Hepatocyte (in vitro differentiated cells): Measurements from ENCODE around the gene TRPC4AP. TPM values are rescaled to one million over a fixed set of nuclear protein-coding genes. Genes with fewer than 3 reads are reported as not detected.

Experiments
- DNase-seq: peaks from one replicate; pipeline ENCODE4 v3.0.0-alpha.2; 2016; ENCODE audit warnings: low spot score
- H2AFZ ChIP-seq: fragments of 200-600 bp; sonication (generic); 2 replicates; pipeline ENCODE4 v1.6.0; 2016; ENCODE audit warnings: antibody characterized with exemption, mild to moderate bottlenecking
- H3K27ac ChIP-seq: fragments of 200-600 bp; sonication (generic); 2 replicates; pipeline ENCODE4 v1.5.1; 2016; ENCODE audit warnings: mild to moderate bottlenecking
- H3K27me3 ChIP-seq: fragments of 200-600 bp; sonication (generic); 2 replicates; pipeline ENCODE4 v1.6.1; 2016
- H3K36me3 ChIP-seq: fragments of 200-600 bp; sonication (generic); replicated peaks from 2 replicates; pipeline ENCODE4 v1.5.1; 2016; ENCODE audit warnings: low read depth; ENCODE audit not compliant: insufficient read depth
- H3K4me1 ChIP-seq: fragments of 200-600 bp; sonication (generic); 2 replicates; pipeline ENCODE4 v1.5.1; 2016; ENCODE audit warnings: mild to moderate bottlenecking, moderate library complexity; ENCODE audit not compliant: insufficient read depth
- H3K4me2 ChIP-seq: fragments of 200-600 bp; sonication (generic); 2 replicates; pipeline ENCODE4 v1.6.0; 2016
- H3K4me3 ChIP-seq: fragments of 200-600 bp; sonication (generic); 2 replicates; pipeline ENCODE4 v1.5.1; 2016; ENCODE audit warnings: mild to moderate bottlenecking
- H3K79me2 ChIP-seq: fragments of 200-600 bp; sonication (generic); 2 replicates; pipeline ENCODE4 v1.6.0; 2017; ENCODE audit warnings: mild to moderate bottlenecking
- H3K9me2 ChIP-seq: fragments of 200-600 bp; sonication (generic); replicated peaks from 2 replicates; pipeline ENCODE4 v1.6.0; 2017; ENCODE audit warnings: mild to moderate bottlenecking; ENCODE audit not compliant: insufficient read depth
- H3K9me3 ChIP-seq: fragments of 200-600 bp; sonication (generic); 2 replicates; pipeline ENCODE4 v1.5.1; 2016; ENCODE audit warnings: low read depth, mild to moderate bottlenecking
- H4K20me1 ChIP-seq: fragments of 200-600 bp; sonication (generic); 2 replicates; pipeline ENCODE4 v1.6.0; 2016; ENCODE audit warnings: mild to moderate bottlenecking; ENCODE audit not compliant: insufficient read depth, poor library complexity, severe bottlenecking
- EZH2 ChIP-seq: fragments of 200-600 bp; sonication (generic); IDR thresholded peaks from 2 replicates; pipeline ENCODE4 v1.6.1; 2016; ENCODE audit warnings: antibody characterized with exemption, mild to moderate bottlenecking, borderline replicate concordance
- EZH2phosphoT487 ChIP-seq: fragments of 200-600 bp; sonication (generic); IDR thresholded peaks from one replicate; pipeline ENCODE4 v1.6.1; 2018; ENCODE audit warnings: antibody characterized with exemption, mild to moderate bottlenecking, low read depth, moderate library complexity; ENCODE audit not compliant: unreplicated experiment, severe bottlenecking
- WGBS: methylation state at CpG from one replicate; pipeline ENCODE4 v1.1.6; 2016; ENCODE audit warnings: low lambda C conversion rate; ENCODE audit errors: missing lambda C conversion rate; 5-methylcytosine and 5-hydroxymethylcytosine counted together
- polyA plus RNA-seq: library from polyadenylated mRNA; unstranded; fragments of >200 nt; fragmentation: Nextera tagmentation; extraction: Ambion mirVana; gene quantifications from 2 replicates; pipeline ENCODE4 v1.2.1, GENCODE V29; 2016
- total RNA-seq: library from RNA; depleted of rRNA; stranded (reverse); fragments of >200 nt; gene quantifications from 2 replicates; pipeline ENCODE4 v1.2.3, GENCODE V29; 2014
- TF ChIP-seq, protein P1 (sequence below): fragments of 200-600 bp; sonication (generic); IDR thresholded peaks from 2 replicates; pipeline ENCODE4 v1.5.1; 2016; ENCODE audit warnings: antibody characterized with exemption, mild to moderate bottlenecking; ENCODE audit not compliant: poor library complexity

Gene TRPC4AP
- total and polyA plus RNA-seq, 2 experiments from 2014 or later: 88.6 to 94.9 TPM

- Histone ChIP-seq H4K20me1 (peaks cover 31% of the 10 kb centered on the region), H3K27me3 (no peaks in the 10 kb centered on the region), H3K9me3 (no peaks in the 10 kb centered on the region), H3K79me2 (peaks cover 42% of the 10 kb centered on the region), H3K4me3 (no peak overlapping the region), H3K36me3 (no peaks in the 10 kb centered on the region), H2AFZ (peak overlapping the region; percentile 84), H3K4me2 (peak overlapping the region; percentile 70), H3K27ac (peak overlapping the region; percentile 98), H3K9me2 (no peaks in the 10 kb centered on the region), H3K4me1 (peaks cover 18% of the 10 kb centered on the region)
- WGBS: 77% methylated on average over 8 of the region's 8 CpGs
- no peak for TF ChIP-seq EZH2phosphoT487
- no peak for TF ChIP-seq EZH2
- TF ChIP-seq, protein P1, sequence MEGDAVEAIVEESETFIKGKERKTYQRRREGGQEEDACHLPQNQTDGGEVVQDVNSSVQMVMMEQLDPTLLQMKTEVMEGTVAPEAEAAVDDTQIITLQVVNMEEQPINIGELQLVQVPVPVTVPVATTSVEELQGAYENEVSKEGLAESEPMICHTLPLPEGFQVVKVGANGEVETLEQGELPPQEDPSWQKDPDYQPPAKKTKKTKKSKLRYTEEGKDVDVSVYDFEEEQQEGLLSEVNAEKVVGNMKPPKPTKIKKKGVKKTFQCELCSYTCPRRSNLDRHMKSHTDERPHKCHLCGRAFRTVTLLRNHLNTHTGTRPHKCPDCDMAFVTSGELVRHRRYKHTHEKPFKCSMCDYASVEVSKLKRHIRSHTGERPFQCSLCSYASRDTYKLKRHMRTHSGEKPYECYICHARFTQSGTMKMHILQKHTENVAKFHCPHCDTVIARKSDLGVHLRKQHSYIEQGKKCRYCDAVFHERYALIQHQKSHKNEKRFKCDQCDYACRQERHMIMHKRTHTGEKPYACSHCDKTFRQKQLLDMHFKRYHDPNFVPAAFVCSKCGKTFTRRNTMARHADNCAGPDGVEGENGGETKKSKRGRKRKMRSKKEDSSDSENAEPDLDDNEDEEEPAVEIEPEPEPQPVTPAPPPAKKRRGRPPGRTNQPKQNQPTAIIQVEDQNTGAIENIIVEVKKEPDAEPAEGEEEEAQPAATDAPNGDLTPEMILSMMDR: no peak
- peak; percentile 15 for DNase-seq
Measured at GRCh38 chr20:35093267-35093884, 769 bp upstream of the TRPC4AP start.

- no peaks in the 10 kb centered on the region for H3K36me3 ChIP-seq
- under 1% methylated on average over 21 of the region's 28 CpGs for WGBS
- peak overlapping the region; percentile 98 for H3K27ac ChIP-seq
- peak overlapping the region; percentile 95 for H3K4me3 ChIP-seq
- no peaks in the 10 kb centered on the region for H3K9me2 ChIP-seq
- H3K9me3 ChIP-seq: no peaks in the 10 kb centered on the region
- peaks cover 18% of the 10 kb centered on the region for H3K4me1 ChIP-seq
- peaks cover 43% of the 10 kb centered on the region for H4K20me1 ChIP-seq
- peaks cover 55% of the 10 kb centered on the region for H3K79me2 ChIP-seq
- H3K27me3 ChIP-seq: no peaks in the 10 kb centered on the region
- TF ChIP-seq EZH2phosphoT487 (no peak), EZH2 (no peak)
- TF ChIP-seq, protein P1: no peak
- H3K4me2 ChIP-seq: peak overlapping the region; percentile 85
- H2AFZ ChIP-seq: peak overlapping the region; percentile 71
- peak; percentile 31 for DNase-seq
Measured at GRCh38 chr20:35091816-35092523, 637 bp downstream of the TRPC4AP start.

DNA sequence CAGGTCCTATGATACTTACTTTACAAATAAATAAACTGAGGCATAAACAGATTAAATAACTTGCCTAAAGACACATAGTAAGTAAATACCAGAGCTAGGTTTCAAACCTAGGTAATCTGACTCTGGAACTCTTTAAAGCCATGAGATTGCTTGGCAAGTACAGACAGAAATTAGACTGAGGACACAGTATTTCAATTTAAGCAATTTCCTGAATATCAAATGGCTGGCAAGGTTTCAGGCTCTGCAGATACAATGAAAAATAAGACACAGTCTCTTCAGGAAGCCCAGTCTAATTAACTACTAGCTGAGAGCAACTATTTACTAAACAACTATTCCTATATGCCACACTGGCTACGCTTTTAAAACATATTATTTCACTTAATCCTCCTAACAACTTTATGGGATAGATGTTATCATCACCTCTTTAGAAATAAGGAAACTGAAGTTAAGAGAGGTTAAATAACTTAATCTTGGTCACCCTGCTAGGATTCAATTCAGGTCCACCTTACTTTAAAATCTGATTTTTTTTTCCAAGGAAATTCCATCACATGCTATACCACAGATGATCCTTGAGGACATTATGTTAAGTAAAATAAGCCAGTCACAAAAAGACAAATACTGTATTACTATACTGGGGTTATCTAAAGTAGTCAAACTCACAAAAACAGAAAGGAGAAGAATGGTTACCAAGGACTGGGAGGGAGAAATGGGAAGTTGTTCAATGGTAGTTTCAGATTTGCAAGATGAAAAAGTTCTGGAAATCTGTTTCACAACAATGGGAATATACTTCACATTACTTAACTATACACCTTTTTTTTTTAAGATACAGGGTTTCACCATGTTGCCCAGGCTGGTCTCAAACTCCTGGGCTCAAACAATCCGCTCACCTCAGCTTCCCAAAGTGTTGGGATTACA is 4.1 kb downstream of the TRPC4AP start:
- Histone ChIP-seq H3K36me3 (no peaks in the 10 kb centered on the region), H3K9me2 (no peaks in the 10 kb centered on the region), H3K79me2 (peaks cover 87% of the 10 kb centered on the region), H3K9me3 (no peaks in the 10 kb centered on the region), H3K4me3 (no peak overlapping the region), H2AFZ (no peak overlapping the region), H3K27me3 (no peaks in the 10 kb centered on the region), H3K27ac (no peak overlapping the region), H3K4me2 (no peak overlapping the region), H4K20me1 (peaks cover 75% of the 10 kb centered on the region), H3K4me1 (peaks cover 18% of the 10 kb centered on the region)
- no peak for TF ChIP-seq EZH2phosphoT487
- 94% methylated on average over 2 of the region's 2 CpGs for WGBS
- DNase-seq: no peak
